Heart left ventricle (tissue), 16 donors: ENCODE measurements around the gene AGT. TPM values are rescaled to one million over a fixed set of nuclear protein-coding genes. Genes with fewer than 3 reads are reported as not detected.
"Not testable (repeated sequence)": the region's sequence is repeated elsewhere in the genome, so short reads cannot be mapped to it uniquely, and the experiment has no call there.

Experiments used
- ATAC-seq, 4 donors: fragments of 200-7000 bp; cut with Tn5 transposase; one replicate each; pipeline ENCODE4 v1.9.1; 2020 to 2022; ENCODE audit warnings: moderate library complexity in 4 of 4, mild to moderate bottlenecking in 3 of 4, moderate number of reproducible peaks in 1 of 4
- DNase-seq, 5 donors: peaks; one replicate each; pipeline ENCODE4 v3.0.0-alpha.2; 2020
- H3K27ac ChIP-seq, 12 donors: fragments of 200-600 bp; sonication (generic) in 4 of 12; one replicate each; pipeline versions ENCODE4 v1.5.0 to v1.8.0; 2016 to 2022; ENCODE audit warnings: mild to moderate bottlenecking in 2 of 12
- H3K27me3 ChIP-seq, 9 donors: fragments of 200-600 bp; sonication (generic) in 2 of 9; one replicate each; pipeline versions ENCODE4 v1.5.1 to v1.8.0; 2016 to 2022; ENCODE audit warnings: mild to moderate bottlenecking in 3 of 9
- H3K36me3 ChIP-seq, 9 donors: fragments of 200-600 bp; sonication (generic) in 2 of 9; one replicate each; pipeline versions ENCODE4 v1.5.0 to v1.8.0; 2018 to 2022; ENCODE audit warnings: mild to moderate bottlenecking in 2 of 9
- H3K4me1 ChIP-seq, 12 donors: fragments of 200-600 bp; sonication (generic) in 4 of 12; one replicate each; pipeline versions ENCODE4 v1.5.0 to v1.8.0; 2016 to 2022; ENCODE audit warnings: mild to moderate bottlenecking in 3 of 12
- H3K4me3 ChIP-seq, 12 donors: fragments of 200-600 bp; sonication (generic) in 4 of 12; one replicate each; pipeline versions ENCODE4 v1.5.0 to v1.8.0; 2017 to 2022; ENCODE audit warnings: mild to moderate bottlenecking in 9 of 12, moderate library complexity in 4 of 12
- H3K9me3 ChIP-seq, 12 donors: fragments of 200-600 bp; sonication (generic) in 4 of 12; one replicate each; pipeline versions ENCODE4 v1.5.0 to v1.8.0; 2016 to 2022; ENCODE audit warnings: mild to moderate bottlenecking in 1 of 12
- POLR2A ChIP-seq, 2 donors: fragments of 450-650 bp; IDR thresholded peaks; one replicate each; pipeline ENCODE4 v1.6.1; 2017; ENCODE audit warnings: antibody characterized with exemption in 2 of 2, mild to moderate bottlenecking in 2 of 2, moderate library complexity in 2 of 2
- WGBS, 4 donors: extraction: QIAGEN DNeasy Blood & Tissue Kit in 2 of 4; methylation state at CpG; one replicate each; pipeline versions ENCODE4 v1.1.5 to v1.1.7; 2013 to 2018; 5-methylcytosine and 5-hydroxymethylcytosine counted together
- intact Hi-C, 10 donors: fragments of 100-400 bp; cut with DNase I; formaldehyde crosslinking; loops; one replicate each; pipeline versions ENCODE4 v1.11.1 to v1.14.2; 2022
- polyA plus RNA-seq, 2 donors: library from polyadenylated mRNA; stranded (reverse); fragments of 200-250 nt; gene quantifications; one replicate each; pipeline ENCODE4 v1.2.3, GENCODE V29; 2013
- total RNA-seq, 9 donors: library from RNA; depleted of rRNA in 2 of 9; stranded (reverse); fragments of >200 nt in 2 of 9; fragmentation: NEBNext Ultra II Directional in 3 of 9; extraction: Animal tissue kit (Norgen Biotek cat#: 25700) in 3 of 9; gene quantifications; one replicate each; pipeline versions ENCODE4 v1.1.0 to v1.2.4, GENCODE V29; 2016 to 2023
- TF ChIP-seq, protein P1 (sequence below), 12 donors: fragments of 200-600 bp; sonication (generic) in 4 of 12; IDR thresholded peaks; one replicate each; pipeline versions ENCODE4 v1.5.0 to v1.8.0; 2018 to 2022; ENCODE audit warnings: antibody characterized with exemption in 12 of 12, mild to moderate bottlenecking in 5 of 12
- donor health status: ischemic (EF 13 %, LVEDD 7.1; RV severe dilation, severe dysfunction).
- donor health status: healthy with polysubstance abuse.
- donor health status: DM: no; HTN: yes; CAD: no.
- donor health status: DM: no; HTN: no; CAD: no.
- donor health status: ischemic (EF 25% LVEDD 6.9; RV normal size, moderate dysfunction).
- donor health status: ischemic (EF 25% LVEDD 5.7; RV mildly dilated, moderate dysfunction).
- donor health status: healthy.
- donor health status: DM: yes; HTN: yes; CAD: no.
- donor health status: ischemic (EF 35%, LVEDD 5.7; RV mildly dilated, moderate dysfunction).
- donor health status: nonischemic (EF 11% LVEDD 7.7; RV severe dilation, severe dysfunction).
- donor health status: DM: yes; HTN: yes; CAD: no.
- donor health status: PGD.
- donor health status: ischemic (EF 29% LVEDD 5.4; RV normal size, mild dysfunction).
- donor health status: nonischemic (EF 23%, LVEDD 6.1; RV moderate dilation, normal function).

Gene AGT
- total and polyA plus RNA-seq, 11 donors: 37.1 to 182 (median 69.8) TPM

DNA sequence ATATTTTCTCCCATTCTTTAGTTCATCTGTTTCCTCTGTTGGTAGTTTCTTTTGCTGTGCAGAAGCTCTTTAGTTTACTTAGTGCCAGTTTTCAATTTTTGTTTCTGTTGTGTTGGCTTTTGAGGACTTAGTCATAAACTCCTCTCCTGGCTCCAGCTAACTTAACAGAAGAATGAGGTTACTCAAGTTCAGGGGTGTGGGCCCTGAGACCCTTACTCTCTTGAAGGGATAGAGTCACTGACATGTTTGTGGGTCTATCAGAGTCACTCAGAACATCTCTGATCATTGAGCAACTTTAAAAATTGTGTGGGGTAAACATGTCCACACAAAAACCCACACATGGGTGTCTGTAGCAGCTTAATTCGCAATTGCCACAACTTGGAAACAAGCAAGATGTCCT lies 14.2 kb downstream of the AGT start:
- H3K36me3 ChIP-seq: peaks cover 0 to 26% (median 16%) of the 10 kb centered on the region in 9 donors
- no peaks in the 10 kb centered on the region for H3K27me3 ChIP-seq
- no peak overlapping the region for H3K4me3 ChIP-seq
- intact Hi-C loops: no loop called here
- no peaks in the 10 kb centered on the region for H3K9me3 ChIP-seq
- no peak for ATAC-seq
- peaks cover 0 to 15% (median 0%) of the 10 kb centered on the region in 12 donors for H3K4me1 ChIP-seq
- DNase-seq: no peak
- 93 to 97% (median 95%) methylated on average over 1 of the region's 1 CpG for WGBS, 4 donors
- no peak overlapping the region for H3K27ac ChIP-seq
- TF ChIP-seq POLR2A (IDR thresholded peaks at IDR 0.05): no peak
- TF ChIP-seq, protein P1, sequence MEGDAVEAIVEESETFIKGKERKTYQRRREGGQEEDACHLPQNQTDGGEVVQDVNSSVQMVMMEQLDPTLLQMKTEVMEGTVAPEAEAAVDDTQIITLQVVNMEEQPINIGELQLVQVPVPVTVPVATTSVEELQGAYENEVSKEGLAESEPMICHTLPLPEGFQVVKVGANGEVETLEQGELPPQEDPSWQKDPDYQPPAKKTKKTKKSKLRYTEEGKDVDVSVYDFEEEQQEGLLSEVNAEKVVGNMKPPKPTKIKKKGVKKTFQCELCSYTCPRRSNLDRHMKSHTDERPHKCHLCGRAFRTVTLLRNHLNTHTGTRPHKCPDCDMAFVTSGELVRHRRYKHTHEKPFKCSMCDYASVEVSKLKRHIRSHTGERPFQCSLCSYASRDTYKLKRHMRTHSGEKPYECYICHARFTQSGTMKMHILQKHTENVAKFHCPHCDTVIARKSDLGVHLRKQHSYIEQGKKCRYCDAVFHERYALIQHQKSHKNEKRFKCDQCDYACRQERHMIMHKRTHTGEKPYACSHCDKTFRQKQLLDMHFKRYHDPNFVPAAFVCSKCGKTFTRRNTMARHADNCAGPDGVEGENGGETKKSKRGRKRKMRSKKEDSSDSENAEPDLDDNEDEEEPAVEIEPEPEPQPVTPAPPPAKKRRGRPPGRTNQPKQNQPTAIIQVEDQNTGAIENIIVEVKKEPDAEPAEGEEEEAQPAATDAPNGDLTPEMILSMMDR (IDR thresholded peaks at IDR 0.05): no peak

GRCh38 chr1:230698964-230699363 lies 15.0 kb downstream of the AGT start:
- H3K4me3 ChIP-seq, H3K27me3 ChIP-seq, intact Hi-C loops, H3K27ac ChIP-seq, ATAC-seq, DNase-seq, H3K9me3 ChIP-seq: not testable (repeated sequence)
- Histone ChIP-seq H3K4me1 (peaks cover 0 to 15% (median 0%) of the 10 kb centered on the region in 12 donors), H3K36me3 (peaks cover 0 to 26% (median 17%) of the 10 kb centered on the region in 9 donors)

DNA sequence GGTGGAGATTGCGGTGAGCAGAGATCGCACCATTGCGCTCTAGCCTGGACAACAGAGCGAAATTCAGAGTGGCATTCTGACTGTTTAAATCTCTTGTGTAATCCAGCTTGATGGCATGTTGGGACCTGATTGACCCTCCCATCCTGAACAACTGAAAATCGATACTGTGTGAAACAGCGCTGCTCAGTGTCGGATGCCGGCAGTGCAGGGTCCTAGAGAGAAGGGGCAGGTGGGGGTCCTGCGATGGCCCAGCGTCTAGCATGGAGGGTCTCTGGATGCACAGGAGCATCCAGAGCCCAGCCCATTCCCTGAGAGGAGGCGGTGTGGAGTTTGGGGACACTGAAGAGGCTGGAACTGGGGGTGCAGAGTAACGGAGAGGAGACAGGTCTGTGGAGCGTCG lies 15.8 kb downstream of the AGT start:
- WGBS, 4 donors: 92 to 93% (median 93%) methylated on average over 14 of the region's 14 CpGs
- DNase-seq (no peak), ATAC-seq (no peak)
- TF ChIP-seq, protein P1 (IDR thresholded peaks at IDR 0.05): no peak
- no peak for TF ChIP-seq POLR2A (IDR thresholded peaks at IDR 0.05)
- no peaks in the 10 kb centered on the region for H3K27me3 ChIP-seq
- H3K4me1 ChIP-seq: peaks cover 0 to 15% (median 0%) of the 10 kb centered on the region in 12 donors
- no peak overlapping the region for H3K4me3 ChIP-seq
- no peak overlapping the region for H3K27ac ChIP-seq
- H3K9me3 ChIP-seq: no peaks in the 10 kb centered on the region
- intact Hi-C loops: no loop called here
- peaks cover 0 to 32% (median 17%) of the 10 kb centered on the region in 9 donors for H3K36me3 ChIP-seq

DNA sequence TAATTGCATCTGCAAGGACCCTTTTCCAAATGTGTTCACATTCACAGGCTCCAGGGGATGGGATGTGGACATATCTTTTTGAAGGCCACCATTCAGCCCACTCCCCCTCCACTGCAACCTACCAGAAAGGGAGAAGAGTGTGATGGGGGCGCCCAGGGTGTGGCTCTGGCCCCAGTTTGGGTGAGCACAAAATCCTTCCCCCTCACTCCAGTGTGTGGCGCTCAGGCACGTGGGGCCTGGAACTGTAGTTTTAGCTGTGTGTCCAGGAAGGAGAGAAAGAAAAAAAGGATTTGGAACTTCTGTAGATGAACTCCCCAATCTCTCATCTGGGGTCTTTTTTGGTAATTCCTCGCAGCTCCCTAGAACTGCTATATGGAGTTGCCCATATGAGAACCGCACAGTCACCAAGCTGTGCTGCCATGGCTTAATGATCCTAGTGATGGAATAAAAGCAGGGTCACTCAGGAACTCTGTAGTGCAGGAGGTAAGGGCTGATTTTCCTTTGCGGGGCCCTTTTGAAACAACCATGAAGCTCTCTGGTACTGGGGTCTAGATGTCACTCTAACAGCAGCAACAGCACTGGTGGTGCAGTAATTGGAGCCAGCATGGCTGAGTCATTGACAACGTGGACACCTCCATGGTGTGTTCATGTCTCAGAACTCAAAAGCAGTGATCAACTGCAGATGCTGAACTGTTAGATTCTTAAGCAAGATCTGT lies 17.0 kb downstream of the AGT start:
- intact Hi-C loops: no loop called here
- DNase-seq (no peak), ATAC-seq (peak in 2 of 4 donors; percentile 31 to 43)
- 79 to 85% (median 82%) methylated on average over 7 of the region's 7 CpGs for WGBS, 4 donors
- TF ChIP-seq, protein P1 (IDR thresholded peaks at IDR 0.05): no peak
- no peak for TF ChIP-seq POLR2A (IDR thresholded peaks at IDR 0.05)
- no peaks in the 10 kb centered on the region for H3K9me3 ChIP-seq
- peaks cover 0 to 15% (median 0%) of the 10 kb centered on the region in 12 donors for H3K4me1 ChIP-seq
- no peak overlapping the region for H3K27ac ChIP-seq
- no peak overlapping the region for H3K4me3 ChIP-seq
- no peaks in the 10 kb centered on the region for H3K27me3 ChIP-seq
- peaks cover 0 to 32% (median 23%) of the 10 kb centered on the region in 9 donors for H3K36me3 ChIP-seq
